Suprapubic skin (tissue), 4 donors: ENCODE measurements around the gene ITGA8. TPM values are rescaled to one million over a fixed set of nuclear protein-coding genes. Genes with fewer than 3 reads are reported as not detected.
"Not testable (repeated sequence)": the region's sequence is repeated elsewhere in the genome, so short reads cannot be mapped to it uniquely, and the experiment has no call there.

Experiments
- DNase-seq, 2 donors: peaks; one replicate each; pipeline ENCODE4 v3.0.0-alpha.2; 2019; ENCODE audit warnings: low spot score in 2 of 2
- H3K27ac ChIP-seq: fragments of 200-600 bp; sonication (generic); one replicate; pipeline ENCODE4 v1.5.1; 2019
- H3K27me3 ChIP-seq: fragments of 200-600 bp; sonication (generic); one replicate; pipeline ENCODE4 v1.5.1; 2019
- H3K36me3 ChIP-seq: fragments of 200-600 bp; sonication (generic); one replicate; pipeline ENCODE4 v1.5.1; 2019
- H3K4me1 ChIP-seq: fragments of 200-600 bp; sonication (generic); one replicate; pipeline ENCODE4 v1.5.1; 2019
- H3K4me3 ChIP-seq: fragments of 200-600 bp; sonication (generic); one replicate; pipeline ENCODE4 v1.5.1; 2019; ENCODE audit warnings: mild to moderate bottlenecking
- H3K9me3 ChIP-seq: fragments of 200-600 bp; sonication (generic); one replicate; pipeline ENCODE4 v1.5.1; 2019
- EP300 ChIP-seq: sonication (generic); formaldehyde crosslinking; IDR thresholded peaks from one replicate; pipeline ENCODE4 v1.6.1; 2017; ENCODE audit warnings: antibody characterized with exemption
- POLR2A ChIP-seq, 2 donors: fragments of 450-650 bp; IDR thresholded peaks; one replicate each; pipeline ENCODE4 v1.6.1; 2017; ENCODE audit warnings: antibody characterized with exemption in 2 of 2, mild to moderate bottlenecking in 2 of 2, moderate library complexity in 2 of 2
- POLR2AphosphoS5 ChIP-seq, 3 donors: sonication (generic); formaldehyde crosslinking; IDR thresholded peaks; one replicate each; pipeline ENCODE4 v1.6.1; 2017; ENCODE audit warnings: antibody characterized with exemption in 3 of 3
- WGBS: methylation state at CpG from one replicate; pipeline ENCODE4 v1.1.5; 2018; 5-methylcytosine and 5-hydroxymethylcytosine counted together
- total RNA-seq, 4 donors: library from RNA; depleted of rRNA; stranded (reverse); fragments of >200 nt; gene quantifications; one replicate each; pipeline ENCODE4 v1.1.0, GENCODE V29; 2016
- TF ChIP-seq, protein P1 (sequence below), 2 donors: fragments of 200-600 bp in 1 of 2; fragments of 450-650 bp in 1 of 2; sonication (generic) in 1 of 2; IDR thresholded peaks; one replicate each; pipeline ENCODE4 v1.5.1; 2016 to 2019; ENCODE audit warnings: antibody characterized with exemption in 2 of 2, mild to moderate bottlenecking in 1 of 2, moderate library complexity in 1 of 2

ITGA8 gene
- total RNA-seq, 4 donors from 2014 or later, result 1.9 to 4.7 (median 2.5) TPM

DNA sequence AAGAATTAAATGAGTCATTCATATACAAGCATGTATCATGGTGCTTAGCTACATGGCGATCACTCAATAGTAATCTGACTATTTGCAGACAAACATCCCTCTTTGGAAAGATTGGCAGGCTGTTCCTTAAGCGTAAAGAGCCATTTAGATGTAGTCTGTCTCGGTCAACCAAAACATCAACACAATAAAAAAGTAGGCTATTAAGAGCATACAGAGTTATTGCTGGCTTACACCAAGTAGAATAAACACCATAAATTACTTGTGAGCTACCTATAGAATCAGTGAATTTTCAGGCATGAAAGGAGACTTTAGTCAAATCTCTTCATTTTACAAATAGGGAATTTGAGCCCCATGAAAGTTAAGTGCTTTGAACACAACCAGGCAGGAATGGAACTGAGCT, 176.9 kb downstream of the ITGA8 start:
- H3K36me3 ChIP-seq, result no peaks in the 10 kb centered on the region
- H3K27me3 ChIP-seq, result no peaks in the 10 kb centered on the region
- H3K4me3 ChIP-seq, result no peak overlapping the region
- DNase-seq, result no peak
- TF ChIP-seq EP300 (no peak), POLR2AphosphoS5 (IDR thresholded peaks at IDR 0.05) (no peak), POLR2A (IDR thresholded peaks at IDR 0.05) (no peak)
- TF ChIP-seq, protein P1, sequence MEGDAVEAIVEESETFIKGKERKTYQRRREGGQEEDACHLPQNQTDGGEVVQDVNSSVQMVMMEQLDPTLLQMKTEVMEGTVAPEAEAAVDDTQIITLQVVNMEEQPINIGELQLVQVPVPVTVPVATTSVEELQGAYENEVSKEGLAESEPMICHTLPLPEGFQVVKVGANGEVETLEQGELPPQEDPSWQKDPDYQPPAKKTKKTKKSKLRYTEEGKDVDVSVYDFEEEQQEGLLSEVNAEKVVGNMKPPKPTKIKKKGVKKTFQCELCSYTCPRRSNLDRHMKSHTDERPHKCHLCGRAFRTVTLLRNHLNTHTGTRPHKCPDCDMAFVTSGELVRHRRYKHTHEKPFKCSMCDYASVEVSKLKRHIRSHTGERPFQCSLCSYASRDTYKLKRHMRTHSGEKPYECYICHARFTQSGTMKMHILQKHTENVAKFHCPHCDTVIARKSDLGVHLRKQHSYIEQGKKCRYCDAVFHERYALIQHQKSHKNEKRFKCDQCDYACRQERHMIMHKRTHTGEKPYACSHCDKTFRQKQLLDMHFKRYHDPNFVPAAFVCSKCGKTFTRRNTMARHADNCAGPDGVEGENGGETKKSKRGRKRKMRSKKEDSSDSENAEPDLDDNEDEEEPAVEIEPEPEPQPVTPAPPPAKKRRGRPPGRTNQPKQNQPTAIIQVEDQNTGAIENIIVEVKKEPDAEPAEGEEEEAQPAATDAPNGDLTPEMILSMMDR (IDR thresholded peaks at IDR 0.05), result no peak
- H3K9me3 ChIP-seq, result no peaks in the 10 kb centered on the region
- no peak overlapping the region for H3K27ac ChIP-seq
- WGBS, result 86% methylated on average over 3 of the region's 3 CpGs
- H3K4me1 ChIP-seq, result no peaks in the 10 kb centered on the region

DNA sequence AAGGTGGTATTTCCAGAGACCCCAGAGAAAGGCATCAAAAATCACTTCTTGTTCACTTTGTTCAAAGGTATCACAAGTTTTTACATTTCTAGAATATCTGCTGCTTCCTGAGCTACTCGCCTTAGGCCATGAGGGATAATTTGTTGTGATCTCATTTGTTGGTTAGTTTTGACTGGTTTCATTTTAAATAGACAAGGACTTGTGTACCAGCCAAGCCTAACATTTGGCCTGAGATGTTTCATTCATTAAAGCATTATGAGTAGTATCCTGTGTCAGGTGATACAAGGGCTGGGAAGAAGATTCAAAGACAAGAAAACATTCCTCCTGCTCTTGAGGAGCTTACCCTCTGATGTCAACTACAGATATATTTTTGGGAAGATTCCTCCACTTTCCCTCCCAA, 178.3 kb downstream of the ITGA8 start:
- no peak for DNase-seq
- no peak for TF ChIP-seq POLR2A (IDR thresholded peaks at IDR 0.05)
- TF ChIP-seq EP300, result no peak
- H3K27me3 ChIP-seq, result no peaks in the 10 kb centered on the region
- H3K36me3 ChIP-seq, result no peaks in the 10 kb centered on the region
- H3K9me3 ChIP-seq, result no peaks in the 10 kb centered on the region
- WGBS, result 62% methylated on average over 1 of the region's 1 CpG
- no peak overlapping the region for H3K27ac ChIP-seq
- H3K4me3 ChIP-seq, result no peak overlapping the region
- H3K4me1 ChIP-seq, result no peaks in the 10 kb centered on the region

DNA sequence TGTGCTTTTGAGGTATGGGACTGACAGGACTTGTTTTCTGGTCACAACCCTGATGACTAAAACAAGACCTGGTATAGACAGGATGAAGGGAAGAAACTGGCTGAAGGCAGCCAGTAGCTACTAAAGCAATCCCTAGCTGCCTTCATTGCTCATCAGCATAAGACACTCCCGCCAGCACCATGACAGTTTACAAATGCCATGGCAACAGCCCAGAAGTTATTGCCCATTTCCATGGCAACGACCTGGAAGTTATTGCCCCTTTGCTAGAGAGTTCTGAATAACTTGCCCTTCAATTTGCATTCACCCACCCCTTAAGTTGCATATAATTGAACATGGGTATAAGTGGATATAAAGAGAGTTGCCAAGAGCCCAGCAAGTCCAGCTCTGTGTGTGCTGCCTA, 179.0 kb downstream of the ITGA8 start:
- Histone ChIP-seq H3K4me1 (no peaks in the 10 kb centered on the region), H3K36me3 (no peaks in the 10 kb centered on the region), H3K4me3 (no peak overlapping the region), H3K27me3 (no peaks in the 10 kb centered on the region), H3K27ac (no peak overlapping the region), H3K9me3 (no peaks in the 10 kb centered on the region)
- 40% methylated on average over 1 of the region's 2 CpGs for WGBS
- no peak for DNase-seq
- TF ChIP-seq EP300 (no peak), POLR2A (IDR thresholded peaks at IDR 0.05) (no peak), POLR2AphosphoS5 (IDR thresholded peaks at IDR 0.05) (no peak)
- TF ChIP-seq, protein P1 (IDR thresholded peaks at IDR 0.05), result no peak

DNA sequence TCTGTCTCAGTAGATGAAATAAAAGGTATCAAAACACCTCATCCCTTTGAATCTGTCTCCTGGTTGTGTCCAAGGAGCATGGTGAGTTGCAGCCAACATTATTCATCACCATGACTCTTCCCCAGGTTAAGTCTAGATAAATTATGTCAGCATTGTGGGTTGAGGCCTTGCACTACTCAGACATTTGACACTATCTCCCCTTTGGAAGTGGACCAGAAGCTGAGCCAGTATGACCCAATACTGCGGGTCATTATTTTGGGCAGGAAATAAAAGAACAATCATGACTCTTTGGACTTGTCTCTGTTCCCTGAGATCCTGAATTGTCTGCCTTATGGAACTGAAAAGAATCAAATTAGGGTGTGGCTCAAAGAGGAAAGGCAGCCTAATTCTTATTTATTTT, 180.5 kb downstream of the ITGA8 start:
- WGBS, result 67% methylated on average over 1 of the region's 1 CpG
- H3K27me3 ChIP-seq, result no peaks in the 10 kb centered on the region
- H3K4me1 ChIP-seq, result no peaks in the 10 kb centered on the region
- no peak overlapping the region for H3K4me3 ChIP-seq
- TF ChIP-seq EP300, result no peak
- TF ChIP-seq POLR2A (IDR thresholded peaks at IDR 0.05), result no peak
- TF ChIP-seq POLR2AphosphoS5 (IDR thresholded peaks at IDR 0.05), result no peak
- TF ChIP-seq, protein P1 (IDR thresholded peaks at IDR 0.05), result no peak
- no peaks in the 10 kb centered on the region for H3K9me3 ChIP-seq
- H3K36me3 ChIP-seq, result no peaks in the 10 kb centered on the region
- DNase-seq, result no peak
- no peak overlapping the region for H3K27ac ChIP-seq

DNA sequence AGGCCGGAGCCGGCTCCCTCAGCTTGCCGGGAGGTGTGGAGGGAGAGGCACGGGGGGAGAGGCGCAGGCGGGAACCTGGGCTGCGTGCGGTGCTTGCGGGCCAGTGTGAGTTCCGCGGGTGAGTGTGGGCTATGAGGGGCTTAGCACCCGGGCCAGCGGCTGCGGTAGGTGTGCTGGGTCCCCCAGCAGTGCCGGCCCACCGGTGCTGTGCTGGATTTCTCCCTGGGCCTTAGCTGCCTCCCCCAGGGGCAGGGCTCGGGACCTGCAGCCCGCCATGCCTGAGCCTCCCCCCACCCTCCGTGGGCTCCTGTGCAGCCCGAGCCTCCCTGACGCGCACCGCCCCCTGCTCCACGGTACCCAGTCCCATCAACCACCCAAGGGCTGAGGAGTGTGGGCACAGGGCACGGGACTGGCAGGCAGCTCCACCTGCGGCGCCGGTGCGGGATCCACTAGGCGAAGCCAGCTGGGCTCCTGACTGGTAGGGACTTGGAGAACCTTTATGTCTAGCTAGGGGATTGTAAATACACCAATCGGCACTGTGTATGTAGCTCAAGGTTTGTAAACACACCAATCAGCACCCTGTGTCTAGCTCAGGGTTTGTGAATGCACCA, 184.7 kb downstream of the ITGA8 start:
- not testable (repeated sequence) for H3K4me1 ChIP-seq, H3K4me3 ChIP-seq, H3K27me3 ChIP-seq, DNase-seq, H3K36me3 ChIP-seq, H3K27ac ChIP-seq, H3K9me3 ChIP-seq
- WGBS, result 95% methylated on average over 22 of the region's 31 CpGs

DNA sequence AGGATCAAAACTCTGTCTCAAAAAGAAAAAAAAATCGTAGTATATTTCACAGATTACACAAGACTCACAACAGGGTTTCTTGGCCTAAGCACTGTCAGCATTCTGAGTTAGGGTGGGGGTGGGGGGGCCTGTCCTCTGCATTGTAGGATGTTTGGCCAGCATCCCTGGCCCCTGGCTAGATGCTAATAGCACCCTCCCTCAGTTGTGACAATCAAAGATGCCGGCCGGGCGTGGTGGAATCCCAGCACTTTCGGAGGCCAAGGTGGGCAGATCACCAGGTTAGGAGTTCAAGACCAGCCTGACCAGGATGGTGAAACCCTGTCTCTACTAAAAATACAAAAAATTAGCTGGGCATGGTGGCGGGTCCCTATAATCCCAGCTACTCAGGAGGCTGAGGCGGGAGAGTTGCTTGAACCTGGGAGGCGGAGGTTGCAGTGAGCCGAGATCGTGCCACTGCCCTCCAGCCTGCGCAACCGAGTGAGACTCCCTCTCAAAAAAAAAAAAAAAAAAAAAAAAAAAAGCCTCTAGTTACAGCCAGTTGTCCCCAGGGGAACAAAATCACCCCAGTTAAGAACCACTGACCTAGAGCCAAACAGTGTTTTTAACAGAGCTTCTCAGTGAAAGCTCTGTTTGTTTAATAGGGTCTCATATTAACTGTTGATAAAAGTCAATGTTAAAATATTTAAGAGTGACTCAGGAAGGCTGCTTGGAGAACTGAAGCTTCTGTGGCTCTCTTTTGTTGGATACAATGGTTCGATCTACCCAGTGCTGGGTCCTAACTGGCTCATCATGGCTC, 187.6 kb downstream of the ITGA8 start:
- Histone ChIP-seq H3K27me3 (no peaks in the 10 kb centered on the region), H3K36me3 (no peaks in the 10 kb centered on the region), H3K4me1 (no peaks in the 10 kb centered on the region), H3K4me3 (no peak overlapping the region), H3K27ac (no peak overlapping the region), H3K9me3 (no peaks in the 10 kb centered on the region)
- 77% methylated on average over 13 of the region's 13 CpGs for WGBS
- TF ChIP-seq POLR2A (IDR thresholded peaks at IDR 0.05) (no peak), POLR2AphosphoS5 (IDR thresholded peaks at IDR 0.05) (no peak), EP300 (no peak)
- TF ChIP-seq, protein P1 (IDR thresholded peaks at IDR 0.05), result no peak
- DNase-seq, result no peak
